Ramos (cell line): Measurements from ENCODE around the gene ALG10B.

Source experiments
- in situ Hi-C: fragments of 300-500 bp; cut with MboI; formaldehyde crosslinking; loops from one replicate; pipeline ENCODE4 v1.14.3; 2022; ENCODE audit warnings: low sequenced_read_pairs; ENCODE audit not compliant: unreplicated experiment

Gene ALG10B

DNA sequence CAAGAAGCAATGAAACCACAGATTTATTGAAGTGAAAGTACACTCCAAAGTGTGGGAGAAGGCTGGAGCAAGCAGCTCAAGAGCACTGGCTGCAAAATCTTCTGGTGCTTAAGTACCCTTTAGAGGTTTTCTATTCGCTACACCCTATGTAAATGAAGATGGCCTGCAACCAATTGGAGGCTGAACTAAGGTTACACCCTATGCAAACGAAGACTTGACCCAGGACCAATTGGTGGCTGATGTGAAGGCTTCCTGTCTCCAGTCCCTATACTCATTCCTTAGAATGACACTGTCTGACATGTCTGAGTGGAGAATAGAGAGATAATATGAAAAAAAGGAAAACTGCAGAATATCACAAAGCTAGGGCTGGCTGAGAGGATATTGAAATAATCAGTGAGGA, 57.2 kb downstream of the ALG10B start:
- in situ Hi-C loops: no loop called here

DNA sequence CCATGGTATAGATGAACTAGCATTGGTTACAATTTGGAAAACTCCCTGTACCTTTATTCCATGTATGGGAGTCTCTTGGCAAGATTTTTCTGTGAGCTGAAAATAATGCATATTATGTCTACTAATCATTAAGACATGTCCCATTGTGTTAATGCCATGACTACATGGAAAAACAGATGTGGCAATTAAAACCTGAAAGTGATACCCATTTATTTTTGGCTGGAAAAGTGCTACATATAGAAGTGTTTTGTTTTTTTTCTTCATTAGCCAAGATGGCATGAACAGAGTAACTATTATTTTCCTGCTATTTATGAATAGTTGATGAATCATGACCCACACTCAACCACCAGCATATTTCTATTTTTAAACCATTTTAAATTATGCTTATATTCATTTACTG, 58.2 kb downstream of the ALG10B start:
- in situ Hi-C loops: no loop called here
